ENCODE results near the gene PDE6D. TPM values are rescaled to one million over a fixed set of nuclear protein-coding genes. Genes with fewer than 3 reads are reported as not detected.

Gene PDE6D
- polyA plus RNA-seq, 3 donors, result 28.4 to 54.6 (median 50.5) TPM

DNA sequence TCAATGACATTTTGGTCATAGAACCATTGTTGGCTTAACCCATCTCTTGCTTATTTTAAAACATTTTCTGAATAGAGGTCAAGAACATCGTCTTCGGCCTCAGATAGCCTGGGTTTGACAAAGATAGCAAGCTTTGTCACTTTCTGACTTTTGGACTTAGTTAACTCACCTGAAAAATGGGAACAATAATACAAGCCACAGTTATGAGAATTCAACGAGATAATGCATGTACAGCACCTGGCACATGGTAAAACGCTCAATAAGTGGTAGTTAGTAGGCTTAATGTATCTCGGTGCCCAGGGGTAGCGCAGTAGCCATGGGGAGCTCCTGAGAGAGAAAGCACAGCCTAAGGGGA lies 4.7 kb upstream of the PDE6D start:
- peak overlapping the region; percentile 70 for H3K9ac ChIP-seq (ENCODE audit: insufficient read depth, low read length, poor library complexity, severe bottlenecking)

DNA sequence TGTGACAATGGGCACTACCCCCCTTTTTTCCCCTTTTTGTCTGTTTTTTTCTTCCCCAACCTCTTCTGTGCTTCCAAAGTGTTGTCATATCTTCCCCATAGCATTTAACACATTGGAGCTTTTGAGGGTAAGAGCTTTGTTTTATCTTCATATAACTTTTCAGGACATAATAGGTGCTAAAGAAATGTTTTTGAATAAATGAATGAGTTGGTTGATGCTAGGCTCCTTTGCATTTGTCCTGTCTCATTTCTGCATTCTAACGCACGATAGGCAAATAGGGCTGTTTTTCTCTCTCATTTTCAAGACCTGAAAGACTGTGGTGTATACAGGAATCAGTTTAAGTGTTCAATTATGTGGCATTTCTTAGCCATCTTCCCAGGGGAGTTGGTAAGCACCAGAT lies 4.3 kb upstream of the PDE6D start:
- H3K27ac ChIP-seq (ENCODE audit: low read depth in 1 of 2, low read length in 2 of 2), result peak overlapping the region in 1 of 2 donors; percentile 70

More for the DNA sequence above, 4.7 kb upstream of the PDE6D start:
- intact Hi-C loops (cut with micrococcal nuclease), result loop anchor here (5.0 to 10.0 kb wide), 3 partner anchors 81 to 177 kb away; partner anchors contain the start of genes DIS3L2 (in 2 of the 2) and PTMA (in 1 of the 2)
- Histone ChIP-seq H3K27ac (ENCODE audit: low read depth in 1 of 2, low read length in 2 of 2) (peak overlapping the region in 1 of 2 donors; percentile 70), H3K9me3 (replicated peaks in 1 of 2; ENCODE audit: control insufficient read depth in 1 of 2, insufficient read depth in 1 of 2, low read length in 2 of 2) (no peaks in the 10 kb centered on the region), H3K36me3 (replicated peaks in 1 of 2; ENCODE audit: control insufficient read depth in 1 of 2, insufficient read depth in 2 of 2, low read length in 2 of 2) (peaks cover 15 to 26% of the 10 kb centered on the region in 2 donors), H4K20me1 (ENCODE audit: insufficient read depth, low read length) (peaks cover 31% of the 10 kb centered on the region), H3K4me3 (replicated peaks in 1 of 3; ENCODE audit: low read depth in 2 of 3, low read length in 3 of 3) (peak overlapping the region; percentile 59 to 88 (median 77)), H3K79me2 (ENCODE audit: insufficient read depth, low read length) (peaks cover 75% of the 10 kb centered on the region), H3K4me1 (ENCODE audit: control insufficient read depth in 1 of 2, insufficient read depth in 2 of 2, low read length in 2 of 2) (peaks cover 24 to 40% of the 10 kb centered on the region in 2 donors), H2AFZ (ENCODE audit: insufficient read depth, low read depth, low read length, poor library complexity, severe bottlenecking) (peak overlapping the region; percentile 83), H3K27me3 (ENCODE audit: control insufficient read depth in 2 of 2, insufficient read depth in 2 of 2, low read length in 2 of 2) (no peaks in the 10 kb centered on the region), H3K4me2 (replicated peaks; ENCODE audit: extremely low read depth, low read length, poor library complexity, severe bottlenecking) (peak overlapping the region; percentile 81)
- Mint-ChIP-seq H3K4me1 (peaks cover 40% of the 10 kb centered on the region), H3K36me3 (peaks cover 20 to 25% of the 10 kb centered on the region in 2 donors), H3K9me3 (peaks cover 0 to 3% (median 0%) of the 10 kb centered on the region in 7 donors), H3K27ac (peak overlapping the region in 3 of 7 donors; percentile 23 to 84 (median 77)), H3K4me3 (peak overlapping the region; percentile 87 to 94), H3K27me3 (ENCODE audit: low read depth in 3 of 3) (peaks cover 2 to 4% (median 4%) of the 10 kb centered on the region in 3 donors)
- WGBS (ENCODE audit: insufficient coverage), result 38% methylated on average over 4 of the region's 6 CpGs
- no peak for DNase-seq
- TF ChIP-seq CTCF (IDR thresholded peaks at IDR 0.05), result no peak

More for the DNA sequence above, 4.3 kb upstream of the PDE6D start:
- TF ChIP-seq CTCF (IDR thresholded peaks at IDR 0.05), result no peak
- Histone ChIP-seq H3K9me3 (replicated peaks in 1 of 2; ENCODE audit: control insufficient read depth in 1 of 2, insufficient read depth in 1 of 2, low read length in 2 of 2) (no peaks in the 10 kb centered on the region), H4K20me1 (ENCODE audit: insufficient read depth, low read length) (peaks cover 30% of the 10 kb centered on the region), H3K79me2 (ENCODE audit: insufficient read depth, low read length) (peaks cover 78% of the 10 kb centered on the region), H3K36me3 (replicated peaks in 1 of 2; ENCODE audit: control insufficient read depth in 1 of 2, insufficient read depth in 2 of 2, low read length in 2 of 2) (peaks cover 14 to 22% of the 10 kb centered on the region in 2 donors), H2AFZ (ENCODE audit: insufficient read depth, low read depth, low read length, poor library complexity, severe bottlenecking) (peak overlapping the region; percentile 83), H3K27me3 (ENCODE audit: control insufficient read depth in 2 of 2, insufficient read depth in 2 of 2, low read length in 2 of 2) (peaks cover 0 to 2% of the 10 kb centered on the region in 2 donors), H3K9ac (ENCODE audit: insufficient read depth, low read length, poor library complexity, severe bottlenecking) (no peak overlapping the region), H3K4me3 (replicated peaks in 1 of 3; ENCODE audit: low read depth in 2 of 3, low read length in 3 of 3) (peak overlapping the region in 1 of 3 experiments; percentile 88), H3K4me1 (ENCODE audit: control insufficient read depth in 1 of 2, insufficient read depth in 2 of 2, low read length in 2 of 2) (peaks cover 26 to 44% of the 10 kb centered on the region in 2 donors), H3K4me2 (replicated peaks; ENCODE audit: extremely low read depth, low read length, poor library complexity, severe bottlenecking) (peak overlapping the region; percentile 81)
- Mint-ChIP-seq H3K4me1 (peaks cover 40% of the 10 kb centered on the region), H3K36me3 (peaks cover 18 to 21% of the 10 kb centered on the region in 2 donors), H3K9me3 (peaks cover 0 to 3% (median 0%) of the 10 kb centered on the region in 7 donors), H3K4me3 (no peak overlapping the region), H3K27ac (no peak overlapping the region), H3K27me3 (ENCODE audit: low read depth in 3 of 3) (peaks cover 2 to 7% (median 4%) of the 10 kb centered on the region in 3 donors)
- DNase-seq, result no peak
- WGBS (ENCODE audit: insufficient coverage), result no CpG with 5 or more reads among the region's 2 CpGs
- intact Hi-C loops (cut with micrococcal nuclease), result loop anchor here (5.0 to 10.0 kb wide), 3 partner anchors 81 to 177 kb away; partner anchors contain the start of genes DIS3L2 (in 2 of the 2) and PTMA (in 1 of the 2)
